A549 (cell line): ENCODE data around the gene FAM50B. TPM values are rescaled to one million over a fixed set of nuclear protein-coding genes. Genes with fewer than 3 reads are reported as not detected.
A peak's percentile ranks its signal among the peaks of the same experiment; 100 is the strongest.

ENCODE experiments used
- ATAC-seq, 2 experiments: fragments of 200-7000 bp in 1 of 2; fragments of >200 bp in 1 of 2; cut with Nextera tagmentation in 1 of 2; cut with Tn5 transposase in 1 of 2; 3 replicates each; pipeline versions ENCODE4 v1.8.0 to v1.9.1; 2018 to 2020; ENCODE audit warnings: mild to moderate bottlenecking in 1 of 2, moderate library complexity in 1 of 2
- CTCF ChIA-PET: fragments of 300-600 bp; sonication (Branson Sonifier 250); formaldehyde crosslinking; extraction: SDS; loops from one replicate; lab custom pipeline; 2021; ENCODE audit warnings: antibody characterized with exemption, inconsistent platforms; lab: Yijun Ruan, JAX
- POLR2A ChIA-PET: fragments of 350-600 bp; formaldehyde crosslinking; extraction: SDS; loops from one replicate; lab custom pipeline; 2021; ENCODE audit warnings: antibody characterized with exemption, inconsistent platforms; lab: Yijun Ruan, JAX
- DNase-seq, 2 experiments: peaks; one replicate each; pipeline versions ENCODE4 v3.0.0 to v3.0.0-alpha.2; 2011 to 2016; ENCODE audit warnings: low read depth in 1 of 2, low spot score in 1 of 2
- FAIRE-seq: peaks from 2 replicates; lab custom pipeline; 2011; peaks lifted over from hg19 to GRCh38; lab: Jason Lieb, UNC
- H3K27ac ChIP-seq, 2 experiments: fragments of >200 bp; sonication (Bioruptor Twin); formaldehyde crosslinking; 3 replicates each; pipeline ENCODE4 v1.5.1; 2016 to 2017
- H3K4me1 ChIP-seq: fragments of >200 bp; sonication (Bioruptor Twin); formaldehyde crosslinking; 3 replicates; pipeline ENCODE4 v1.6.1; 2016
- H3K4me2 ChIP-seq: fragments of >200 bp; sonication (Bioruptor Twin); formaldehyde crosslinking; 3 replicates; pipeline ENCODE4 v1.6.1; 2016
- H3K4me3 ChIP-seq: fragments of >200 bp; sonication (Bioruptor Twin); formaldehyde crosslinking; 3 replicates; pipeline ENCODE4 v1.5.1; 2016
- H3K9me3 ChIP-seq: fragments of >200 bp; sonication (Bioruptor Twin); formaldehyde crosslinking; 3 replicates; pipeline ENCODE4 v1.6.1; 2016
- BCL3 ChIP-seq: fragments of >200 bp; sonication (Bioruptor Twin); formaldehyde crosslinking; IDR thresholded peaks from 3 replicates; pipeline ENCODE4 v1.6.1; 2016
- CBX8 ChIP-seq: fragments of 200-600 bp; sonication (generic); IDR thresholded peaks from 2 replicates; pipeline ENCODE4 v1.6.1; 2016
- CHD2 ChIP-seq: fragments of 150-350 bp; IDR thresholded peaks from 2 replicates; pipeline ENCODE4 v1.6.1; 2014; ENCODE audit warnings: low read length; ENCODE audit not compliant: partially characterized antibody
- CTCF ChIP-seq: fragments of >200 bp; sonication (Bioruptor Twin); formaldehyde crosslinking; IDR thresholded peaks from 3 replicates; pipeline ENCODE4 v1.5.1; 2016
- ELK1 ChIP-seq: fragments of 150-350 bp; IDR thresholded peaks from 2 replicates; pipeline ENCODE4 v1.6.1; 2014; ENCODE audit warnings: low read depth, mild to moderate bottlenecking, low read length
- FOSL2 ChIP-seq, 2 experiments: fragments of 450-650 bp in 1 of 2; fragments of >200 bp in 1 of 2; sonication (Bioruptor Twin) in 1 of 2; formaldehyde crosslinking; IDR thresholded peaks; 2 replicates each; pipeline versions ENCODE4 v1.5.0 to v1.6.1; 2016 to 2020; ENCODE audit warnings: mild to moderate bottlenecking in 1 of 2, moderate library complexity in 1 of 2
- HES2 ChIP-seq: fragments of >200 bp; sonication (Bioruptor Twin); formaldehyde crosslinking; IDR thresholded peaks from 2 replicates; pipeline ENCODE4 v1.6.1; 2016
- HOXA7 ChIP-seq: fragments of 250-450 bp; sonication (Bioruptor Pico); IDR thresholded peaks from 2 replicates; pipeline ENCODE4 v1.5.0; 2020; ENCODE audit warnings: mild to moderate bottlenecking, moderate library complexity
- JUN ChIP-seq, 2 experiments: fragments of >200 bp; sonication (Bioruptor Twin); formaldehyde crosslinking; IDR thresholded peaks; 2 replicates in 1 of 2; 3 replicates in 1 of 2; pipeline ENCODE4 v1.6.1; 2016 to 2017
- KDM5A ChIP-seq: fragments of 200-600 bp; sonication (generic); IDR thresholded peaks from 2 replicates; pipeline ENCODE4 v1.6.1; 2016; ENCODE audit warnings: antibody characterized with exemption, mild to moderate bottlenecking
- MAFK ChIP-seq: fragments of 450-650 bp; IDR thresholded peaks from 2 replicates; pipeline ENCODE4 v1.6.1; 2014; ENCODE audit not compliant: partially characterized antibody
- MAZ ChIP-seq: fragments of 150-350 bp; IDR thresholded peaks from 2 replicates; pipeline ENCODE4 v1.6.1; 2014; ENCODE audit warnings: antibody characterized with exemption, low read depth, low read length, borderline replicate concordance
- NFE2L2 ChIP-seq: fragments of 150-350 bp; conservative IDR thresholded peaks from 2 replicates; pipeline ENCODE4 v1.6.1; 2014; ENCODE audit warnings: low read length
- POLR2A ChIP-seq: IDR thresholded peaks from 2 replicates; pipeline ENCODE4 v1.6.1; 2012; ENCODE audit warnings: mild to moderate bottlenecking, low read length
- RAD21 ChIP-seq, 2 experiments: fragments of >200 bp in 1 of 2; sonication (Bioruptor Twin) in 1 of 2; formaldehyde crosslinking in 1 of 2; IDR thresholded peaks in 1 of 2; conservative IDR thresholded peaks in 1 of 2; 2 replicates in 1 of 2; 3 replicates in 1 of 2; pipeline ENCODE4 v1.6.1; 2012 to 2018; ENCODE audit warnings: inconsistent platforms in 1 of 2
- RARB ChIP-seq: fragments of 250-450 bp; sonication (Bioruptor Pico); IDR thresholded peaks from 2 replicates; pipeline ENCODE4 v1.8.0; 2021; ENCODE audit warnings: mild to moderate bottlenecking, moderate library complexity
- RCOR1 ChIP-seq: fragments of 150-350 bp; IDR thresholded peaks from 2 replicates; pipeline ENCODE4 v1.6.1; 2014; ENCODE audit warnings: antibody characterized with exemption, low read length, low read depth
- SMC3 ChIP-seq: fragments of >200 bp; sonication (Bioruptor Twin); formaldehyde crosslinking; IDR thresholded peaks from 3 replicates; pipeline ENCODE4 v1.6.1; 2018; ENCODE audit warnings: inconsistent platforms
- TP53 ChIP-seq: fragments of 250-450 bp; sonication (Bioruptor Pico); IDR thresholded peaks from 2 replicates; pipeline ENCODE4 v1.5.0; 2021; ENCODE audit warnings: mild to moderate bottlenecking, moderate library complexity
- ZC3H11A ChIP-seq: fragments of 450-650 bp; IDR thresholded peaks from 2 replicates; pipeline ENCODE4 v1.6.1; 2014; ENCODE audit warnings: antibody characterized with exemption, mild to moderate bottlenecking
- WGBS: methylation state at CpG from one replicate; pipeline ENCODE4 v1.1.6; 2017; ENCODE audit errors: missing lambda C conversion rate; 5-methylcytosine and 5-hydroxymethylcytosine counted together
- polyA plus RNA-seq, 4 experiments: library from polyadenylated mRNA; depleted of rRNA in 3 of 4; stranded (reverse); fragments of >200 nt; fragmentation: RNase III in 1 of 4; extraction: RNeasy Plus Mini Kit Qiagen cat#74134 plus additional on column Dnase treatment in 1 of 4; gene quantifications; 2 replicates in 3 of 4; 3 replicates in 1 of 4; pipeline ENCODE4 v1.2.3, GENCODE V29; 2011 to 2017

FAM50B gene
- polyA plus RNA-seq, 2 of the 4 experiments (the other 2 are of a cell fraction) = 5.1 to 6.4 TPM

- TF ChIP-seq CBX8 (no peak), ELK1 (no peak), ZC3H11A (no peak), TP53 (CRISPR knock-in tag) (no peak), NFE2L2 (no peak), HES2 (no peak), BCL3 (no peak), RARB (no peak), CTCF (peak; percentile 17; the same call in 1 of the 3 replicates), JUN (IDR thresholded peaks at IDR 0.05) (no peak), MAFK (no peak), KDM5A (no peak), CHD2 (no peak), HOXA7 (no peak), MAZ (no peak), FOSL2 (IDR thresholded peaks at IDR 0.05) (no peak), FOSL2 (CRISPR knock-in tag; IDR thresholded peaks at IDR 0.05) (peak; percentile 16; the same call in 1 of the 2 replicates), POLR2A (no peak)
Observed at GRCh38 chr6:3885262-3886036, 36.3 kb downstream of the FAM50B start (continued).

GRCh38 chr6:3887150-3887700, 38.1 kb downstream of the FAM50B start:
- FAIRE-seq = no peak
- Histone ChIP-seq H3K9me3 (no peaks in the 10 kb centered on the region), H3K4me3 (no peak overlapping the region), H3K4me1 (peaks cover 54% of the 10 kb centered on the region), H3K4me2 (no peak overlapping the region), H3K27ac (peak overlapping the region; percentile 74 to 86)
- POLR2A ChIA-PET = no interaction called here
- ATAC-seq = peak in 1 of 2 experiments; percentile 10; a peak in 2 of 6 replicates
- WGBS = 79% methylated on average over 9 of the region's 9 CpGs
- peak in 1 of 2 experiments; percentile 23 for DNase-seq
- TF ChIP-seq RAD21 (conservative IDR thresholded peaks at IDR 0.05 in 1 of 2, IDR thresholded peaks at IDR 0.05 in 1 of 2) = peak; percentile 61 to 66
- TF ChIP-seq SMC3 = peak; percentile 64
- no peak for TF ChIP-seq RCOR1
- peak; percentile 49 for TF ChIP-seq CTCF
- CTCF ChIA-PET = interaction anchor here (0.5 to 4.0 kb wide), 24 partner anchors 8 to 148 kb away, joined by 3 to 29 read pairs (median 4); partner anchors contain the start of gene FAM50B
